Left lung (tissue), 10 donors: Measurements from ENCODE around the gene FASTK. TPM values are rescaled to one million over a fixed set of nuclear protein-coding genes. Genes with fewer than 3 reads are reported as not detected.

Experiments used
- ATAC-seq: fragments of 200-7000 bp; cut with Tn5 transposase; one replicate; pipeline ENCODE4 v1.9.1; 2020; ENCODE audit warnings: moderate library complexity
- DNase-seq, 4 donors: peaks; one replicate each; pipeline ENCODE4 v3.0.0-alpha.2; 2013 to 2020
- H3K27ac ChIP-seq, 2 donors: fragments of 200-600 bp; sonication (generic) in 1 of 2; one replicate each; pipeline versions ENCODE4 v1.5.0 to v1.8.0; 2020 to 2021
- H3K27me3 ChIP-seq, 2 donors: fragments of 200-600 bp; sonication (generic) in 1 of 2; one replicate each; pipeline versions ENCODE4 v1.5.0 to v1.8.0; 2020 to 2021
- H3K36me3 ChIP-seq, 2 donors: fragments of 200-600 bp; sonication (generic) in 1 of 2; one replicate each; pipeline versions ENCODE4 v1.5.0 to v1.8.0; 2020 to 2021
- H3K4me1 ChIP-seq, 2 donors: fragments of 200-600 bp; one replicate each; pipeline ENCODE4 v1.8.0; 2021
- H3K4me3 ChIP-seq, 2 donors: fragments of 200-600 bp; sonication (generic) in 1 of 2; one replicate each; pipeline versions ENCODE4 v1.5.0 to v1.8.0; 2020 to 2021; ENCODE audit warnings: mild to moderate bottlenecking in 1 of 2
- H3K9me3 ChIP-seq, 2 donors: fragments of 200-600 bp; sonication (generic) in 1 of 2; one replicate each; pipeline versions ENCODE4 v1.5.0 to v1.8.0; 2020 to 2021
- intact Hi-C, 2 donors: fragments of 100-400 bp; cut with DNase I; formaldehyde crosslinking; loops; one replicate each; pipeline versions ENCODE4 v1.11.2 to v1.14.2; 2022
- polyA plus RNA-seq, 6 donors: library from polyadenylated mRNA; unstranded; fragments of 120-200 nt; gene quantifications; one replicate each; pipeline ENCODE4 v1.2.1, GENCODE V29; 2013; ENCODE audit not compliant: insufficient read length in 6 of 6
- total RNA-seq, 2 donors: library from RNA; stranded (reverse); fragmentation: NEBNext Ultra II Directional; extraction: Animal tissue kit (Norgen Biotek cat#: 25700); gene quantifications; one replicate each; pipeline ENCODE4 v1.2.1, GENCODE V29; 2021
- TF ChIP-seq, protein P1 (sequence below), 2 donors: fragments of 200-600 bp; sonication (generic) in 1 of 2; IDR thresholded peaks; one replicate each; pipeline versions ENCODE4 v1.5.0 to v1.8.0; 2021; ENCODE audit warnings: antibody characterized with exemption in 2 of 2
- donor health status: DM: no; HTN: yes; CAD: no.
- donor health status: DM: no; HTN: no; CAD: no.

Gene FASTK
- total and polyA plus RNA-seq, 8 donors: 38.2 to 65.7 (median 54.1) TPM

DNA sequence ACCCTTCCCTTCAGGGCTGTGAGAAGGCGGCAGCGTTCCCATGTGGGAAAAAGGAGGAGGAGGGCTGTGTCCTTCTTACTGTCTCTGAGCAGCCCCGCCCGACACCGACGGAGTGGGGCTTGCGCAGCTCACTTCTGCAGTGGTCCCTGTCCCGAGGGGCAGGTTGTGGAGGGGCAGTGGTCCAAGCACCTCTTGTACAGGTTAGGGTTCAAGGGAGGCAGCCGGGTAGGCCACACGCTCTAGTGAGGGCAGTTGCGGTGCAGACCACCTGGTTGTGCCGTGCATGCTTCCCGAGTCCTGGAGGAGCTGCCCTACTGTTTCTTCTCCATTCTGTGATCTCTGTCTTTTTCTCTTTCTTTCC lies 38.4 kb upstream of the FASTK start:
- DNase-seq (peak in 1 of 4 donors; percentile 65), ATAC-seq (no peak)
- peaks cover 0 to 5% of the 10 kb centered on the region in 2 donors for H3K27me3 ChIP-seq
- H3K4me3 ChIP-seq: no peak overlapping the region
- H3K9me3 ChIP-seq: no peaks in the 10 kb centered on the region
- no peak overlapping the region for H3K27ac ChIP-seq
- TF ChIP-seq, protein P1, sequence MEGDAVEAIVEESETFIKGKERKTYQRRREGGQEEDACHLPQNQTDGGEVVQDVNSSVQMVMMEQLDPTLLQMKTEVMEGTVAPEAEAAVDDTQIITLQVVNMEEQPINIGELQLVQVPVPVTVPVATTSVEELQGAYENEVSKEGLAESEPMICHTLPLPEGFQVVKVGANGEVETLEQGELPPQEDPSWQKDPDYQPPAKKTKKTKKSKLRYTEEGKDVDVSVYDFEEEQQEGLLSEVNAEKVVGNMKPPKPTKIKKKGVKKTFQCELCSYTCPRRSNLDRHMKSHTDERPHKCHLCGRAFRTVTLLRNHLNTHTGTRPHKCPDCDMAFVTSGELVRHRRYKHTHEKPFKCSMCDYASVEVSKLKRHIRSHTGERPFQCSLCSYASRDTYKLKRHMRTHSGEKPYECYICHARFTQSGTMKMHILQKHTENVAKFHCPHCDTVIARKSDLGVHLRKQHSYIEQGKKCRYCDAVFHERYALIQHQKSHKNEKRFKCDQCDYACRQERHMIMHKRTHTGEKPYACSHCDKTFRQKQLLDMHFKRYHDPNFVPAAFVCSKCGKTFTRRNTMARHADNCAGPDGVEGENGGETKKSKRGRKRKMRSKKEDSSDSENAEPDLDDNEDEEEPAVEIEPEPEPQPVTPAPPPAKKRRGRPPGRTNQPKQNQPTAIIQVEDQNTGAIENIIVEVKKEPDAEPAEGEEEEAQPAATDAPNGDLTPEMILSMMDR (IDR thresholded peaks at IDR 0.05): no peak
- intact Hi-C loops: loop anchor here in 1 of 2 donors (10.0 kb wide), 1 partner anchor 224 kb away; no protein-coding TSS in a partner anchor
- peaks cover 0 to 19% of the 10 kb centered on the region in 2 donors for H3K4me1 ChIP-seq
- peaks cover 0 to 74% of the 10 kb centered on the region in 2 donors for H3K36me3 ChIP-seq

DNA sequence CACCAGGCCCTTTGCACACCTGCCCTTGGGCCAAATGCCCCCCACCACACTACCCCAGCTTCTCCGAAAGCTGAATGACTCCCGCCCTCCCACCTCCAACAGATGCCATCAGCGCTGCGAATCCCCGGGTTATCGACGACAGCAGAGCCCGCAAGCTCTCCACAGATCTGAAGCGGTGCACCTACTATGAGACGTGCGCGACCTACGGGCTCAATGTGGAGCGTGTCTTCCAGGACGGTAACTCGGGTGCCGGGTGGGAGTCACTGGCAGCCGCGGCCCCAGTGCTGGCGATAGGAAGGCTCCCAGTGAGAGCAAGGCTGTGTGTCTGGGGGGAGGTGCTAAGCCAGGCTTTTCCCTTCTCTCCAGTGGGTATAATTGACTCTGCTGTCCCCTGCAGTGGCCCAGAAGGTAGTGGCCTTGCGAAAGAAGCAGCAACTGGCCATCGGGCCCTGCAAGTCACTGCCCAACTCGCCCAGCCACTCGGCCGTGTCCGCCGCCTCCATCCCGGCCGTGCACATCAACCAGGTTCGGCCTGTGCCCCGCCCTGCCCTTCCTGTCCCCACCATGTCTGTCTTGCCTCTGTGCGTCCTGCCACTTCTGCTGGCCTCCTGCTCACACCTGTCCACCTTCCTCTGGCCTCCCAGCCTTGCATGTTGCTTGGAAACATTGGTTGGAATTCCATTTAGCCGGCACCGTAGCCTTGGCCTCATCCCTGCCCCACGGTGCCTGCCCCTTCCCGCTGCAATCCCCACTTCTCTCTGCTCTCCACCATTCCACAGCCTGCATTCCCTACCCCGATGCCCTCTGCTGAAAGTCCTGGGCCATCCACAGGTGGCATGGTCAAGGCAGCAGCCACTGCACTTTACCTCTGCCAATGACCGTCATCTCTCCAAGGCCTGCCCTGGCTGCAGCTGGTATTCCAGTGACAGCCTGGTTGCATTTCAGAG lies 37.8 kb upstream of the FASTK start:
- Histone ChIP-seq H3K9me3 (no peaks in the 10 kb centered on the region), H3K36me3 (peaks cover 0 to 68% of the 10 kb centered on the region in 2 donors), H3K27me3 (peaks cover 0 to 5% of the 10 kb centered on the region in 2 donors), H3K4me1 (peaks cover 0 to 21% of the 10 kb centered on the region in 2 donors), H3K4me3 (no peak overlapping the region), H3K27ac (no peak overlapping the region)
- ATAC-seq (no peak), DNase-seq (peak in 1 of 4 donors; percentile 63)
- intact Hi-C loops: loop anchor here in 1 of 2 donors (10.0 kb wide), 1 partner anchor 224 kb away; no protein-coding TSS in a partner anchor
- TF ChIP-seq, protein P1 (IDR thresholded peaks at IDR 0.05): no peak

DNA sequence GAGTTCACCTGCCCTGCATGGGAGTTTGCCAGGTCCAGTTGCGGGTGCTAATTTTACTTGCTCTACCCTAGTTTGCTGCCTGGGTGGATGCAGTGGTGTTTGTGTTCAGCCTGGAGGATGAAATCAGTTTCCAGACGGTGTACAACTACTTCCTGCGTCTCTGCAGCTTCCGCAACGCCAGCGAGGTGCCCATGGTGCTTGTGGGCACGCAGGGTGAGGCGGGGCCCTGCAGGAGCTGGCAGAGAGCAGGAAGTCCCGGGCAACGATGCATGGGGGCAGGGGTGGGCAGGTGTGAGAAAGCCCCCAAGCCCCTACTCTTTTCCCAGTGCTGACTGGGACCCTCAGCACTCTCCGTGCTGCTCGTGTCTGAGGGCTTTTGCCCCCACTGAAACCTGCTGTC lies 37.0 kb upstream of the FASTK start:
- intact Hi-C loops: loop anchor here in 1 of 2 donors (10.0 kb wide), 1 partner anchor 223 kb away; no protein-coding TSS in a partner anchor
- H3K27ac ChIP-seq: no peak overlapping the region
- H3K4me3 ChIP-seq: peak overlapping the region in 1 of 2 donors; percentile 40
- peaks cover 0 to 5% of the 10 kb centered on the region in 2 donors for H3K27me3 ChIP-seq
- TF ChIP-seq, protein P1 (IDR thresholded peaks at IDR 0.05): no peak
- H3K9me3 ChIP-seq: no peaks in the 10 kb centered on the region
- H3K36me3 ChIP-seq: peaks cover 0 to 59% of the 10 kb centered on the region in 2 donors
- DNase-seq: peak in 1 of 4 donors; percentile 73
- peaks cover 0 to 25% of the 10 kb centered on the region in 2 donors for H3K4me1 ChIP-seq
- no peak for ATAC-seq

DNA sequence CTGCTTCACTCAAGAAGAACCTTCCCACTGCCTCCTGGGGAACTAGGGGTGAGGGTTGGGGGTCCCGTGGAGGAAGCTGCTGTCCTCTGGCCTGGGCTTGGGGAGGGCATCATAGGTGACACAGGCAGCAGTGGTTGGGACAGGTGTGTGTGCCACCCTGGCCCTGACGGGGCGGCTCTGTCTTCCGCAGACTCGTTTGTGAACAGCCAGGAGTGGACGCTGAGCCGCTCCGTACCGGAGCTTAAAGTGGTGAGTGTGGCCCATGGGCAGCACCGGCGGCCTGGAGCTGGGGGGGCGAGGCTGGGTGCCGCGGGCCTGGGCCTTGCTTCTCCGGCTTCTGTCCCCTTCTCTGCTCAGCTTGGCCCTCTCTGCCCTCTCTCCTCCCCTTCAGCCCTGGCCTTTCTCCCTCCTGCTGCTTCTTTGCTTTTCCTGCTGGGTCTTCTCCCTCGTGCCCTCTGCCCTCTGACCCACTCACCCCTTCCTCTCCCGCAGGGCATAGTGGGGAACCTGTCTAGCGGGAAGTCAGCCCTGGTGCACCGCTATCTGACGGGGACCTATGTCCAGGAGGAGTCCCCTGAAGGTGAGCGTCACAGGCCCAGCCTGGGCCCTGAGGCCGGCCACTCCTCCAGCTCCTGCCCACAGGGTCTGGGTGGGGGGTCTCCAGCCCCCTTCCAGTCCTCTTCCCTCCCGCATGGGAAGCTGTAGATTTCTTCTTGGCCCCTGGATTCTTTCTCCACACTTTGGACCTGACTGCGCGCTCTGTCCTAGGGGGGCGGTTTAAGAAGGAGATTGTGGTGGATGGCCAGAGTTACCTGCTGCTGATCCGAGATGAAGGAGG lies 36.2 kb upstream of the FASTK start:
- ATAC-seq (peak; percentile 28), DNase-seq (peak in 1 of 4 donors; percentile 81)
- H3K4me1 ChIP-seq: peaks cover 0 to 25% of the 10 kb centered on the region in 2 donors
- H3K9me3 ChIP-seq: no peaks in the 10 kb centered on the region
- H3K4me3 ChIP-seq: peak overlapping the region; percentile 18 to 40
- H3K27ac ChIP-seq: peak overlapping the region; percentile 18 to 50
- TF ChIP-seq, protein P1 (IDR thresholded peaks at IDR 0.05): no peak
- H3K36me3 ChIP-seq: peaks cover 0 to 52% of the 10 kb centered on the region in 2 donors
- intact Hi-C loops: loop anchor here in 1 of 2 donors (10.0 kb wide), 1 partner anchor 222 kb away; no protein-coding TSS in a partner anchor
- H3K27me3 ChIP-seq: peaks cover 0 to 5% of the 10 kb centered on the region in 2 donors
